22Rv1 (cell line): ENCODE measurements around the gene POLA1.

Experiments
- H3K27ac ChIP-seq: fragments of 450-650 bp; 2 replicates; pipeline ENCODE4 v1.5.1; 2017
- ZFX ChIP-seq: fragments of 450-650 bp; IDR thresholded peaks from 2 replicates; pipeline ENCODE4 v1.6.1; 2017; ENCODE audit warnings: antibody characterized with exemption, borderline replicate concordance
- TF ChIP-seq, protein P1 (sequence below): fragments of 450-650 bp; IDR thresholded peaks from 2 replicates; pipeline ENCODE4 v1.5.1; 2017; ENCODE audit warnings: mild to moderate bottlenecking

The POLA1 gene

DNA sequence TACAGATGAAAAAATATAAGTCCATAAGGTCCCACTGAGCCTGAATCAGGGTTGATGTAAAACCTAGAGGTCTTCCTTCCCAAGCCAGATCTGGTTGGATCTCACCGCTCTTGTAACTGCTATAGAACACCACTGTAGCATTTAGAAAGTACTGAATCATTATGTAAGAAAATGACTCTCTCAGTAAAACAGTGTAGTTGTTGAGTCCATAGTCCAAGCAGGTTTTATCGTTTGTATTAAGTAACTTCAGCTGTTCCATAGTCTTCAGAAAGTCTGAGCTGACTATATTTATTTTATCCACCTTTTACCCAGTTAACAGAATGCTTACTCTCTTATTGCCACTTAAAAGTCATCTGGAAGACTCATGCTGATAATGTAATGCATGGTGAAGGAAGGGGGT lies 82.2 kb downstream of the POLA1 start:
- H3K27ac ChIP-seq = no peak overlapping the region
- TF ChIP-seq, protein P1, sequence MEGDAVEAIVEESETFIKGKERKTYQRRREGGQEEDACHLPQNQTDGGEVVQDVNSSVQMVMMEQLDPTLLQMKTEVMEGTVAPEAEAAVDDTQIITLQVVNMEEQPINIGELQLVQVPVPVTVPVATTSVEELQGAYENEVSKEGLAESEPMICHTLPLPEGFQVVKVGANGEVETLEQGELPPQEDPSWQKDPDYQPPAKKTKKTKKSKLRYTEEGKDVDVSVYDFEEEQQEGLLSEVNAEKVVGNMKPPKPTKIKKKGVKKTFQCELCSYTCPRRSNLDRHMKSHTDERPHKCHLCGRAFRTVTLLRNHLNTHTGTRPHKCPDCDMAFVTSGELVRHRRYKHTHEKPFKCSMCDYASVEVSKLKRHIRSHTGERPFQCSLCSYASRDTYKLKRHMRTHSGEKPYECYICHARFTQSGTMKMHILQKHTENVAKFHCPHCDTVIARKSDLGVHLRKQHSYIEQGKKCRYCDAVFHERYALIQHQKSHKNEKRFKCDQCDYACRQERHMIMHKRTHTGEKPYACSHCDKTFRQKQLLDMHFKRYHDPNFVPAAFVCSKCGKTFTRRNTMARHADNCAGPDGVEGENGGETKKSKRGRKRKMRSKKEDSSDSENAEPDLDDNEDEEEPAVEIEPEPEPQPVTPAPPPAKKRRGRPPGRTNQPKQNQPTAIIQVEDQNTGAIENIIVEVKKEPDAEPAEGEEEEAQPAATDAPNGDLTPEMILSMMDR = no peak
- TF ChIP-seq ZFX = no peak

DNA sequence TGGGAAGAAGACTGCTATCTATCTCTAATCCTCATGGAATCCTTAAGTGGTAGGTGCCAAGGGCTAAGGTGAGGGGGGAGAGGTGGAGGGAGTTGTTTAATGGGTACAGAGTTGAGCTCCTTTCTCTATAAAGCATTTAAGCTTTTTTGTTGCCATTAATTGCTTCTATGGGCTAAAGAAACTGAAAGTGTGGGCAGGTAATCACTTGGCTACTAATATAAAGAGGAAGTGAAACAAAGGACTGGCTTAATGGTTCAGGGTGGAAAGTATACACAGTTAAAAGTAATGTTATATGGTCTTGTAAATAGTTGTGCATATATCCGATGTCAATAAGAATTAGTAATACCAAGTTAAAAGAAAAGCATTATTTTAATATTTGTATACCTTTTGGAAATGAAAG lies 83.9 kb downstream of the POLA1 start:
- TF ChIP-seq ZFX = no peak
- TF ChIP-seq, protein P1 = no peak
- no peak overlapping the region for H3K27ac ChIP-seq

- no peak for TF ChIP-seq ZFX
- TF ChIP-seq, protein P1 = no peak
- no peak overlapping the region for H3K27ac ChIP-seq
Observed at GRCh38 chrX:24782011-24782410, 88.3 kb downstream of the POLA1 start.

DNA sequence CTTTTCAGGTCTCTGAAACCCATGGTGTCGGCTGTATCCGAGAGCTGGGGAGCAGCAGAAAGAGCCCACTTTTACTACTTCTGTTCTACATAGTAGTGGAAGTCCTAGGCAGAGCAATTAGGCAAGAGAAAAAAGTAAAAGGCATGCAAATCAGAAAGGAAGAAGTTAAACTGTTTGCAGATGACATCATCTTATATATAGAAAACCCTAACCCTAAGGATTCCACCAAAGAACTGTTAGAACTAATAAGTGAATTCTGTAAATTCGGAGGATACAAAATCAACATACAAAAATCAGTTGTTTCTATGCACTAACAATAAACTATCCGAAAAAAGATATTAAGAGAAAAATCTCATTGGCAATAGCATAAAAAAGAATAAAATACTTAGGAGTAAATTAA lies 95.3 kb downstream of the POLA1 start:
- no peak for TF ChIP-seq ZFX
- TF ChIP-seq, protein P1 = no peak
- no peak overlapping the region for H3K27ac ChIP-seq

DNA sequence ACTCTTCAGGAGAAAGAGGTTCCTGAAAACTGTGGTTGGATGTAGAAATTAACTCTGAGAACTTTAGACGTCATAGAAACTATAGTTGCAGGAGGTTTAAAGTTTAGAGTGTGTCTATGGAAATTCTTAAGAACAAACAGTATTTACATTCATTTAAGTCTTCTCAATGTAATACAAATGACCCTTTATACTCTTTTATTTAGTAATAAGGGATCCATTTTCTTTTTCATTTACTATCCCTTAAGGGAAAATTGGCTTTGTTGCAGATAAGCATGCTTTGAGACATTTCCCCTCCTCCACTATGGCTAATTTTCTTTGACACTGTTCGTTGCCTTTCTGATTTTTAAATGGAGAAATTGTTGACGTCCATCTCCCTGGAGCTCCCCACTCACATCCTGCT lies 96.4 kb downstream of the POLA1 start:
- TF ChIP-seq ZFX = no peak
- TF ChIP-seq, protein P1 = no peak
- no peak overlapping the region for H3K27ac ChIP-seq

- no peak overlapping the region for H3K27ac ChIP-seq
- no peak for TF ChIP-seq ZFX
- TF ChIP-seq, protein P1 = no peak
Observed at GRCh38 chrX:24796204-24796603, 102.5 kb downstream of the POLA1 start.

DNA sequence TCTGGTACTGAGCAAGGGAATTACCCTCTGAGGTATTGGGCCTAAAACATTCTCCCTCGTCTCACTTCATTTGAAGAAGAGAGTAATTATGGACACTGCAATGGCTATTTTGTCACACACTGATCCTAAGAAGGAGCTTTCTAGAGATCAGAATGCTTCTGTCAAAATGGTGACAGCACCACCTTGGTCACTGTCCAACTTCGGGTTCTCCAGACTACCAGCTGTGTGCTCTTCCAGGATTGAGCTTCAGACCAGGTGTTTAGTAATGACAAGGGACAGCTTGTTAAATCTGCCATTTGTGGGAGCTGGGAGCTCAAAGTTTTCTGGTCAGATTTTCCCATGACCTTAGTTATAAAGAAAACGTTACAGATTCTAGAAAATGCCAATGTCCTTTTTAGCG lies 105.4 kb downstream of the POLA1 start:
- H3K27ac ChIP-seq = no peak overlapping the region
- TF ChIP-seq, protein P1 = no peak
